ENCODE data around the gene ZNF574.

DNA sequence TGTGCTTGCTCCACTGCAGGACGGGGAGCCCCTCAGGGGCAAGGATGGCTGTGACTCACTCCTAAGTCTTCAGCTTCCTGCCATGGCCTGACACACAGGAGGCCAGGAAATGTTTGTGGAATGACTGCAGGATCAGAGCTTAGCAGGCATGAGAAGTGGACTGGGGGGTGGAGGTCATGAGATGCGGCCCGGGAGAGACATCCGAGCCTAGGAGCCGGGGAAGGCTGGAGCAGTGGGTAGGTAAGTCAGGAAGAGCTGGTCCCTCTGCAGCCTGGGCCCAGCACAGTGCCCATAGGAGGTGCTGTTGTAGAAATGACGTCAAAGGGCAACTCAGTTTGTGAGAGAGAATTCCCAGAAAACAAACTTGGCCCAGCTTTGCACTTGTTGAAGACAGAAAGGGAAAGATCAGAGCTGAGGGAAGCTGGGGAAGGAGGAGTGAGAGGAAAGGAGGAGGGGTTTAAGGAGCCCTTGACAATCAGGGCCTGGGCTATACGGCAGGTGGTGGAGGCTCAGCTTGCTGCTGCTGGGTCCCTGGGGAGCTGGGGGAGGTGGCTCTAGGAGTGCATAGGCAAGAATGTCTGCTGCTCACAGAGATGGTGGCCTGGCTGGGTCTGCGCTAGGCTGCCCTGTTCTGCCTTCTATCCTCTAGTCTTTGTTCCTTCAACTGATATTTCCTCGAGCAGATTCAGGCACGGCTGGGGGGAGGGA, 37.8 kb downstream of the ZNF574 start:
- TF ChIP-seq, protein P1, sequence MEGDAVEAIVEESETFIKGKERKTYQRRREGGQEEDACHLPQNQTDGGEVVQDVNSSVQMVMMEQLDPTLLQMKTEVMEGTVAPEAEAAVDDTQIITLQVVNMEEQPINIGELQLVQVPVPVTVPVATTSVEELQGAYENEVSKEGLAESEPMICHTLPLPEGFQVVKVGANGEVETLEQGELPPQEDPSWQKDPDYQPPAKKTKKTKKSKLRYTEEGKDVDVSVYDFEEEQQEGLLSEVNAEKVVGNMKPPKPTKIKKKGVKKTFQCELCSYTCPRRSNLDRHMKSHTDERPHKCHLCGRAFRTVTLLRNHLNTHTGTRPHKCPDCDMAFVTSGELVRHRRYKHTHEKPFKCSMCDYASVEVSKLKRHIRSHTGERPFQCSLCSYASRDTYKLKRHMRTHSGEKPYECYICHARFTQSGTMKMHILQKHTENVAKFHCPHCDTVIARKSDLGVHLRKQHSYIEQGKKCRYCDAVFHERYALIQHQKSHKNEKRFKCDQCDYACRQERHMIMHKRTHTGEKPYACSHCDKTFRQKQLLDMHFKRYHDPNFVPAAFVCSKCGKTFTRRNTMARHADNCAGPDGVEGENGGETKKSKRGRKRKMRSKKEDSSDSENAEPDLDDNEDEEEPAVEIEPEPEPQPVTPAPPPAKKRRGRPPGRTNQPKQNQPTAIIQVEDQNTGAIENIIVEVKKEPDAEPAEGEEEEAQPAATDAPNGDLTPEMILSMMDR (IDR thresholded peaks at IDR 0.05; ENCODE audit: insufficient read depth, low read depth, low read length) = peak; percentile 24
- no peak for TF ChIP-seq EZH2 (IDR thresholded peaks at IDR 0.05; ENCODE audit: insufficient read depth, low read length)

All from astrocyte (in vitro differentiated cells and primary cell).